ENCODE results near the gene GPANK1.

The GPANK1 gene

GRCh38 chr6:31658983-31659648 lies 5.7 kb downstream of the GPANK1 start:
- H3K4me3 ChIP-seq (ENCODE audit: low read depth, low read length) = no peak overlapping the region
- peak overlapping the region; percentile 54 for H3K4ac ChIP-seq (ENCODE audit: low read depth, low read length)
- no peak overlapping the region for H2AFZ ChIP-seq (ENCODE audit: insufficient read depth, low read length, poor library complexity)
- peaks cover 9% of the 10 kb centered on the region for H3K79me1 ChIP-seq (ENCODE audit: low read length)
- no peak for DNase-seq
- H3K4me1 ChIP-seq (ENCODE audit: control insufficient read depth in 1 of 2, insufficient read depth in 2 of 2, low read length in 2 of 2) = peaks cover 15 to 23% of the 10 kb centered on the region in 2 experiments
- peak overlapping the region; percentile 84 for H3K4me2 ChIP-seq (ENCODE audit: low read length)
- no peak overlapping the region for H3K14ac ChIP-seq (ENCODE audit: low read length)
- H2BK5ac ChIP-seq (ENCODE audit: low read depth, low read length, poor library complexity) = no peak overlapping the region
- no peak overlapping the region for H2BK120ac ChIP-seq (ENCODE audit: insufficient read depth, low read length, poor library complexity)
- H3K9ac ChIP-seq (ENCODE audit: low read length) = no peak overlapping the region
- H4K12ac ChIP-seq (ENCODE audit: low read depth, low read length) = no peak overlapping the region
- no CpG with 5 or more reads among the region's 13 CpGs for WGBS (ENCODE audit: extremely low coverage, insufficient coverage, insufficient read length)
- H3K36me3 ChIP-seq (ENCODE audit: control insufficient read depth in 1 of 2, insufficient read depth in 2 of 2, low read length in 2 of 2) = peaks cover 18 to 25% of the 10 kb centered on the region in 2 experiments
- no peaks in the 10 kb centered on the region for H3K27me3 ChIP-seq (ENCODE audit: insufficient read depth, low read length)
- H3K18ac ChIP-seq (ENCODE audit: low read length) = no peak overlapping the region
- no peak overlapping the region for H4K8ac ChIP-seq (ENCODE audit: low read depth, low read length)
- H3K23ac ChIP-seq (ENCODE audit: low read length) = no peak overlapping the region
- no peak overlapping the region for H2AK5ac ChIP-seq (ENCODE audit: low read length)
- H2BK12ac ChIP-seq (ENCODE audit: low read length) = no peak overlapping the region
- H3K9me3 ChIP-seq (ENCODE audit: insufficient read depth, low read depth, low read length) = no peaks in the 10 kb centered on the region
- no peak overlapping the region for H3K27ac ChIP-seq (ENCODE audit: low read depth, low read length)
- H4K91ac ChIP-seq (ENCODE audit: low read depth, low read length) = no peak overlapping the region
- peaks cover 15% of the 10 kb centered on the region for H3K79me2 ChIP-seq (ENCODE audit: control insufficient read depth, insufficient read depth, low read length, poor library complexity)

- H3K14ac ChIP-seq (ENCODE audit: low read length) = no peak overlapping the region
- peaks cover 15 to 21% of the 10 kb centered on the region in 2 experiments for H3K36me3 ChIP-seq (ENCODE audit: control insufficient read depth in 1 of 2, insufficient read depth in 2 of 2, low read length in 2 of 2)
- H3K79me1 ChIP-seq (ENCODE audit: low read length) = peaks cover 9% of the 10 kb centered on the region
- H2AK5ac ChIP-seq (ENCODE audit: low read length) = no peak overlapping the region
- H4K12ac ChIP-seq (ENCODE audit: low read depth, low read length) = no peak overlapping the region
- no peak overlapping the region for H3K23ac ChIP-seq (ENCODE audit: low read length)
- H3K27ac ChIP-seq (ENCODE audit: low read depth, low read length) = no peak overlapping the region
- H3K4me1 ChIP-seq (ENCODE audit: control insufficient read depth in 1 of 2, insufficient read depth in 2 of 2, low read length in 2 of 2) = peaks cover 11 to 19% of the 10 kb centered on the region in 2 experiments
- no peaks in the 10 kb centered on the region for H3K27me3 ChIP-seq (ENCODE audit: insufficient read depth, low read length)
- H4K91ac ChIP-seq (ENCODE audit: low read depth, low read length) = no peak overlapping the region
- no peak overlapping the region for H2AFZ ChIP-seq (ENCODE audit: insufficient read depth, low read length, poor library complexity)
- H2BK5ac ChIP-seq (ENCODE audit: low read depth, low read length, poor library complexity) = no peak overlapping the region
- no peak for DNase-seq
- H4K8ac ChIP-seq (ENCODE audit: low read depth, low read length) = no peak overlapping the region
- no peak overlapping the region for H3K9ac ChIP-seq (ENCODE audit: low read length)
- peaks cover 14% of the 10 kb centered on the region for H3K79me2 ChIP-seq (ENCODE audit: control insufficient read depth, insufficient read depth, low read length, poor library complexity)
- H3K4me2 ChIP-seq (ENCODE audit: low read length) = no peak overlapping the region
- H2BK12ac ChIP-seq (ENCODE audit: low read length) = no peak overlapping the region
- no peaks in the 10 kb centered on the region for H3K9me3 ChIP-seq (ENCODE audit: insufficient read depth, low read depth, low read length)
- no peak overlapping the region for H3K18ac ChIP-seq (ENCODE audit: low read length)
- no peak overlapping the region for H3K4me3 ChIP-seq (ENCODE audit: low read depth, low read length)
- no peak overlapping the region for H3K4ac ChIP-seq (ENCODE audit: low read depth, low read length)
- WGBS (ENCODE audit: extremely low coverage, insufficient coverage, insufficient read length) = no CpG with 5 or more reads among the region's 4 CpGs
- no peak overlapping the region for H2BK120ac ChIP-seq (ENCODE audit: insufficient read depth, low read length, poor library complexity)
Observed at GRCh38 chr6:31658158-31658688, 6.6 kb downstream of the GPANK1 start.

- peaks cover 15 to 20% of the 10 kb centered on the region in 2 experiments for H3K36me3 ChIP-seq (ENCODE audit: control insufficient read depth in 1 of 2, insufficient read depth in 2 of 2, low read length in 2 of 2)
- no peak overlapping the region for H4K91ac ChIP-seq (ENCODE audit: low read depth, low read length)
- no peak overlapping the region for H2BK120ac ChIP-seq (ENCODE audit: insufficient read depth, low read length, poor library complexity)
- H3K27ac ChIP-seq (ENCODE audit: low read depth, low read length) = no peak overlapping the region
- H4K12ac ChIP-seq (ENCODE audit: low read depth, low read length) = no peak overlapping the region
- no peak overlapping the region for H3K4me2 ChIP-seq (ENCODE audit: low read length)
- WGBS (ENCODE audit: extremely low coverage, insufficient coverage, insufficient read length) = no CpG with 5 or more reads among the region's 6 CpGs
- H4K8ac ChIP-seq (ENCODE audit: low read depth, low read length) = no peak overlapping the region
- H2AFZ ChIP-seq (ENCODE audit: insufficient read depth, low read length, poor library complexity) = no peak overlapping the region
- no peak overlapping the region for H3K18ac ChIP-seq (ENCODE audit: low read length)
- H2BK5ac ChIP-seq (ENCODE audit: low read depth, low read length, poor library complexity) = no peak overlapping the region
- H3K23ac ChIP-seq (ENCODE audit: low read length) = no peak overlapping the region
- no peak overlapping the region for H3K14ac ChIP-seq (ENCODE audit: low read length)
- peaks cover 14% of the 10 kb centered on the region for H3K79me2 ChIP-seq (ENCODE audit: control insufficient read depth, insufficient read depth, low read length, poor library complexity)
- H3K79me1 ChIP-seq (ENCODE audit: low read length) = peaks cover 14% of the 10 kb centered on the region
- no peak for DNase-seq
- no peak overlapping the region for H3K9ac ChIP-seq (ENCODE audit: low read length)
- no peak overlapping the region for H3K4ac ChIP-seq (ENCODE audit: low read depth, low read length)
- no peak overlapping the region for H2BK12ac ChIP-seq (ENCODE audit: low read length)
- no peaks in the 10 kb centered on the region for H3K9me3 ChIP-seq (ENCODE audit: insufficient read depth, low read depth, low read length)
- peaks cover 11 to 19% of the 10 kb centered on the region in 2 experiments for H3K4me1 ChIP-seq (ENCODE audit: control insufficient read depth in 1 of 2, insufficient read depth in 2 of 2, low read length in 2 of 2)
- no peaks in the 10 kb centered on the region for H3K27me3 ChIP-seq (ENCODE audit: insufficient read depth, low read length)
- no peak overlapping the region for H2AK5ac ChIP-seq (ENCODE audit: low read length)
- H3K4me3 ChIP-seq (ENCODE audit: low read depth, low read length) = no peak overlapping the region
Observed at GRCh38 chr6:31657406-31658157, 7.2 kb downstream of the GPANK1 start.

GRCh38 chr6:31655349-31656237 lies 9.2 kb downstream of the GPANK1 start, which contains the start of gene APOM:
Gene APOM (plus strand): TSS chr6:31655894. CDS start chr6:31655967, 73 bp downstream.
- Histone ChIP-seq H3K36me3 (ENCODE audit: control insufficient read depth in 1 of 2, insufficient read depth in 2 of 2, low read length in 2 of 2) (peaks cover 10 to 15% of the 10 kb centered on the region in 2 experiments), H3K18ac (ENCODE audit: low read length) (no peak within 1 kb of the TSS), H2AK5ac (ENCODE audit: low read length) (no peak within 1 kb of the TSS), H3K9me3 (ENCODE audit: insufficient read depth, low read depth, low read length) (no peaks in the 10 kb centered on the region), H2BK12ac (ENCODE audit: low read length) (no peak within 1 kb of the TSS), H3K27me3 (ENCODE audit: insufficient read depth, low read length) (no peaks in the 10 kb centered on the region), H4K12ac (ENCODE audit: low read depth, low read length) (no peak within 1 kb of the TSS), H3K23ac (ENCODE audit: low read length) (no peak within 1 kb of the TSS), H3K79me1 (ENCODE audit: low read length) (peaks cover 22% of the 10 kb centered on the region), H3K4me3 (ENCODE audit: low read depth, low read length) (no peak within 1 kb of the TSS), H2BK5ac (ENCODE audit: low read depth, low read length, poor library complexity) (no peak within 1 kb of the TSS), H3K79me2 (ENCODE audit: control insufficient read depth, insufficient read depth, low read length, poor library complexity) (peaks cover 21% of the 10 kb centered on the region), H3K4ac (ENCODE audit: low read depth, low read length) (no peak within 1 kb of the TSS), H2BK120ac (ENCODE audit: insufficient read depth, low read length, poor library complexity) (no peak within 1 kb of the TSS), H3K27ac (ENCODE audit: low read depth, low read length) (no peak within 1 kb of the TSS), H4K91ac (ENCODE audit: low read depth, low read length) (no peak within 1 kb of the TSS), H2AFZ (ENCODE audit: insufficient read depth, low read length, poor library complexity) (no peak within 1 kb of the TSS), H3K9ac (ENCODE audit: low read length) (no peak within 1 kb of the TSS), H3K14ac (ENCODE audit: low read length) (no peak within 1 kb of the TSS), H4K8ac (ENCODE audit: low read depth, low read length) (no peak within 1 kb of the TSS), H3K4me2 (ENCODE audit: low read length) (no peak within 1 kb of the TSS), H3K4me1 (ENCODE audit: control insufficient read depth in 1 of 2, insufficient read depth in 2 of 2, low read length in 2 of 2) (peaks cover 15 to 26% of the 10 kb centered on the region in 2 experiments)
- no peak for DNase-seq
- whole genome bisulfite sequencing (ENCODE audit: extremely low coverage, insufficient coverage, insufficient read length) = no CpG with 5 or more reads among the region's 8 CpGs

All from trophoblast cell (in vitro differentiated cells and primary cell).